Glutamatergic neuron (in vitro differentiated cells): Measurements from ENCODE around the gene MED8. TPM values are rescaled to one million over a fixed set of nuclear protein-coding genes. Genes with fewer than 3 reads are reported as not detected.
A peak's percentile ranks its signal among the peaks of the same experiment; 100 is the strongest.

ENCODE experiments used
- DNase-seq: peaks from one replicate; pipeline ENCODE4 v3.0.0; 2022
- H3K27ac Mint-ChIP-seq: one replicate; pipeline ENCODE4 v1.8.0; 2020; ENCODE audit warnings: mild to moderate bottlenecking, mixed read lengths, inconsistent platforms; ENCODE audit not compliant: unreplicated experiment
- H3K27me3 Mint-ChIP-seq: one replicate; pipeline ENCODE4 v1.8.0; 2020; ENCODE audit warnings: mild to moderate bottlenecking, moderate library complexity, mixed read lengths, inconsistent platforms; ENCODE audit not compliant: unreplicated experiment
- H3K36me3 Mint-ChIP-seq: one replicate; pipeline ENCODE4 v1.8.0; 2020; ENCODE audit warnings: mild to moderate bottlenecking, mixed read lengths, inconsistent platforms; ENCODE audit not compliant: unreplicated experiment
- H3K4me1 Mint-ChIP-seq: one replicate; pipeline ENCODE4 v1.8.0; 2020; ENCODE audit warnings: mild to moderate bottlenecking, low read depth, mixed read lengths, inconsistent platforms; ENCODE audit not compliant: unreplicated experiment
- H3K4me3 Mint-ChIP-seq: one replicate; pipeline ENCODE4 v1.8.0; 2020; ENCODE audit warnings: mild to moderate bottlenecking, mixed read lengths, inconsistent platforms; ENCODE audit not compliant: unreplicated experiment
- H3K9me3 Mint-ChIP-seq: one replicate; pipeline ENCODE4 v1.8.0; 2020; ENCODE audit warnings: mild to moderate bottlenecking, moderate library complexity, mixed read lengths, inconsistent platforms; ENCODE audit not compliant: unreplicated experiment
- total RNA-seq: library from RNA; stranded (reverse); fragmentation: NEBNext Ultra II Directional; extraction: Animal tissue kit (Norgen Biotek cat#: 25700); gene quantifications from one replicate; pipeline ENCODE4 v1.2.1, GENCODE V29; 2021; ENCODE audit not compliant: unreplicated experiment
- TF ChIP-seq, protein P1 (sequence below): fragments of 200-600 bp; sonication (generic); IDR thresholded peaks from one replicate; pipeline ENCODE4 v1.5.0; 2021; ENCODE audit not compliant: partially characterized antibody, unreplicated experiment

The MED8 gene
- total RNA-seq, 1 donor from 2014 or later = 39.1 TPM

DNA sequence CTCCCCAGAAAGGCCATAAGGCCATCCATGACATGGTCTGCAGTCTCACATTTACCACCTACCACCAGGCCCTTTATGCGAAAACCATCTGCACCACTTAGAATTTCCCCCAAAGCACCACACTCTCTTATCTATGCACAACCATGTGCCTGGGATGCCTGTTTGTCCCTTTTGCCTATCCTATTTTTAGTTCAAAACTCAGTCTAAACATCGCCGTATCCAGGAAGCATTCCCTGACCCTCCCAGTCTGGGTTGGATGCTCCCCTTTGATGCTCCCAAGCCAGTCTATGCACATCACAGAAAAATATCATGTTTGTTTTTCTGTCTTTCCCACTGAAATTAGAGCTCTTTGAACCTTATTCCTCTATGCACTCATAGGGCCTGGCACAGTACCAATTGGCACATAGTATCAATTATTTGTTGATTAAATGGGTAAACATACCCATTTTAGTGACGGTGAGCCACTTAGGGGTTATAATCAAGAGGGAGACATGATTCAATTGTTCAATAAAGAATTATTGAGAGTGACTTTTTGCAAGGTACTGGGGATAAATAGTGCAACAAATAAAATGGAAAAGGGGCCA lies 45.2 kb downstream of the MED8 start:
- Mint-ChIP-seq H3K27me3 (peaks cover 2% of the 10 kb centered on the region), H3K9me3 (peaks cover 5% of the 10 kb centered on the region), H3K27ac (no peak overlapping the region), H3K36me3 (no peaks in the 10 kb centered on the region), H3K4me3 (no peak overlapping the region), H3K4me1 (peaks cover 12% of the 10 kb centered on the region)
- TF ChIP-seq, protein P1, sequence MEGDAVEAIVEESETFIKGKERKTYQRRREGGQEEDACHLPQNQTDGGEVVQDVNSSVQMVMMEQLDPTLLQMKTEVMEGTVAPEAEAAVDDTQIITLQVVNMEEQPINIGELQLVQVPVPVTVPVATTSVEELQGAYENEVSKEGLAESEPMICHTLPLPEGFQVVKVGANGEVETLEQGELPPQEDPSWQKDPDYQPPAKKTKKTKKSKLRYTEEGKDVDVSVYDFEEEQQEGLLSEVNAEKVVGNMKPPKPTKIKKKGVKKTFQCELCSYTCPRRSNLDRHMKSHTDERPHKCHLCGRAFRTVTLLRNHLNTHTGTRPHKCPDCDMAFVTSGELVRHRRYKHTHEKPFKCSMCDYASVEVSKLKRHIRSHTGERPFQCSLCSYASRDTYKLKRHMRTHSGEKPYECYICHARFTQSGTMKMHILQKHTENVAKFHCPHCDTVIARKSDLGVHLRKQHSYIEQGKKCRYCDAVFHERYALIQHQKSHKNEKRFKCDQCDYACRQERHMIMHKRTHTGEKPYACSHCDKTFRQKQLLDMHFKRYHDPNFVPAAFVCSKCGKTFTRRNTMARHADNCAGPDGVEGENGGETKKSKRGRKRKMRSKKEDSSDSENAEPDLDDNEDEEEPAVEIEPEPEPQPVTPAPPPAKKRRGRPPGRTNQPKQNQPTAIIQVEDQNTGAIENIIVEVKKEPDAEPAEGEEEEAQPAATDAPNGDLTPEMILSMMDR = no peak
- no peak for DNase-seq

DNA sequence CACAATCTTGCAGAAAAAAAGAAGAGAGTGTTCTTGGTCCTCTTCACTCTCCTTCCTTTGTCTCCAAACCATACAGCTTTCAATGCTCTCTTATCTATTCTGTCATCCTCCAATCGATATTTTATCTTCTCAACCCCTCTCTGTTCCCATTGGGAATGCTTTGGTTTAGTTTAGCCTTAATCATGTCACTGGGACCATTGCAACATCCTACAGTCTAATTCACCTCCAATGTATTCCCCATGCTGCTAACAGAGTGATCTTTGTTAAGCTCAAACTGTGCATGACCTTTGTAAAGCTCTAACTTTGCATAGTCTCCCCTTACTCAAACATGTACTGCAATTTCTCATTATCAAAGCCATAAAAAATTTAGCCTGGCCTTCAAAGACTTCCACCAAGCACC lies 49.0 kb downstream of the MED8 start:
- no peak overlapping the region for H3K27ac Mint-ChIP-seq
- peaks cover 2% of the 10 kb centered on the region for H3K4me1 Mint-ChIP-seq
- peaks cover 2% of the 10 kb centered on the region for H3K9me3 Mint-ChIP-seq
- DNase-seq = no peak
- no peaks in the 10 kb centered on the region for H3K36me3 Mint-ChIP-seq
- no peak overlapping the region for H3K4me3 Mint-ChIP-seq
- TF ChIP-seq, protein P1 = no peak
- no peaks in the 10 kb centered on the region for H3K27me3 Mint-ChIP-seq

DNA sequence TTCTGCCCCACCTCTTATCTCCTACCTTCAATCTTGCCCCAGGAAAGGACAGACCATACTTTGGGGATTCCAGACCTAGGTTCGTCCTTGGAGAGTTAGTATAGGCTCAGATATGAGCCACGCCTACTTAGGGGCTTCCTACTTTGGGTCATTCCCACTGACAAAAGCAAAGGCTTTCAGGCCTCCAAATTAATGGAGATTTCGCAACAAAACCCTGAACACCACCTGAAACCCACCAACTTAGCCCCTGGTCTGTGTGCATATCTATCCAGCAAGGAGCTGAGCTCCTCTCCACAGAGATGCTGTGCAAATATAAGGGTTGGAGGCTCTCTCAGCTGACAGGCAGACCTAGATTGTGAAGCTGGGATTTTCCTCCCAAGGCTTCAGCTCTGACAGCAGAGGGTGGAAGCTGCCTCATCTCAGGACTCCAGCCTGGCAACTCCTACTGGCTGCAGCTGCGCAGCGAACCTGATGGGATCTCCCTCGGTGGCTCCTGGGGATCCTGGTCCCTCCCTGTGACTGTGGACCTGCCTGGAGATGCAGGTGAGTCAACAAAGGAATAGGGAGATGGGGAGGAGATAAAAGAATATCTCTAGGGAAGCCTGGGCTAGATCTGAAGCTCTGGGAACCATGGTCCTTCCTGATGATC lies 49.9 kb downstream of the MED8 start:
- Mint-ChIP-seq H3K9me3 (peaks cover 2% of the 10 kb centered on the region), H3K4me3 (no peak overlapping the region), H3K27ac (no peak overlapping the region), H3K27me3 (no peaks in the 10 kb centered on the region), H3K36me3 (no peaks in the 10 kb centered on the region), H3K4me1 (peaks cover 2% of the 10 kb centered on the region)
- DNase-seq = no peak
- TF ChIP-seq, protein P1 = no peak

DNA sequence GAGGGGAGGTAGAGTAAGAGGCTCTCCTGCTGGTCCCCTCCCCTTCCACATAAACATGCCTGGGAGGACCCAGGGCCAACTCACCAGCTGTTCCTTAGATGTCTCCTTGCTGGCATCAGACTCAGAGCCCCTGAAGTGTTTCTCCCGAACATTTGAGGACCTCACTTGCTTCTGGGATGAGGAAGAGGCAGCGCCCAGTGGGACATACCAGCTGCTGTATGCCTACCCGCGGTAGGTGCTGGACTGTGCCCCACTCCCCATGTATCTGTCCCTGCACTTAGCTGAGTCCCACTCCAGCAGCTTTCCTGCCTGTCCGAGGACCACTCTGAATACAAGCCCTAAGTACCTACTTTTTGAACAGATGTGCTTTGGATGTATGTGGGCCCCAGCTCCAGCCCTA lies 51.6 kb downstream of the MED8 start:
- no peak overlapping the region for H3K4me3 Mint-ChIP-seq
- no peaks in the 10 kb centered on the region for H3K36me3 Mint-ChIP-seq
- no peak for DNase-seq
- H3K9me3 Mint-ChIP-seq = peaks cover 2% of the 10 kb centered on the region
- H3K27ac Mint-ChIP-seq = no peak overlapping the region
- TF ChIP-seq, protein P1 = no peak
- H3K4me1 Mint-ChIP-seq = no peaks in the 10 kb centered on the region
- H3K27me3 Mint-ChIP-seq = peaks cover 2% of the 10 kb centered on the region

DNA sequence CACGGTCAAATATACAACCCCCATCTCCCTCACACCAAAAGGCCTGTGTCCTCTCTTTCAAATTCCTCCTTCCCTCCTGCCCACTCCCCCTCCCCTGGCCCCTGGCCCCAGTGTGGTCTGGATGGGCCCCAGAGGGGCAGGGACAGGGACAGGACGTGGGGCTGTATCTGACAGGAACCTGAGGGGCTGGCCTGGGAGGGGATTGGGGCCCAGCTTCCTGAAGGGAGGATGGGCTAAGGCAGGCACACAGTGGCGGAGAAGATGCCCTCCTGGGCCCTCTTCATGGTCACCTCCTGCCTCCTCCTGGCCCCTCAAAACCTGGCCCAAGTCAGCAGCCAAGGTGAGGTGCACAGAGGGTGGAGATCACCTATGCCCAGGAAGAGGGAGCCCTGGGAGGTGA lies 52.0 kb downstream of the MED8 start, which contains the start of gene MPL:
TSS of gene MPL (plus strand) at position 231 of the 400 bp plus-strand sequence. CDS start at position 262, 31 bp downstream.
- DNase-seq = no peak
- peaks cover 2% of the 10 kb centered on the region for H3K27me3 Mint-ChIP-seq
- TF ChIP-seq, protein P1 = no peak
- H3K9me3 Mint-ChIP-seq = peaks cover 2% of the 10 kb centered on the region
- peak within 1 kb of the TSS; percentile 7 for H3K27ac Mint-ChIP-seq
- H3K4me1 Mint-ChIP-seq = no peaks in the 10 kb centered on the region
- H3K4me3 Mint-ChIP-seq = no peak within 1 kb of the TSS
- H3K36me3 Mint-ChIP-seq = no peaks in the 10 kb centered on the region
